KBM-7 (cell line): ENCODE measurements around the gene CAMSAP3.

Experiments used
- DNase-seq: peaks from one replicate; pipeline ENCODE4 v3.0.0-alpha.2; 2015
- in situ Hi-C: fragments of 300-500 bp; cut with MboI; formaldehyde crosslinking; loops from 2 replicates; pipeline ENCODE4 v1.14.3; 2020; ENCODE audit warnings: low sequenced_read_pairs, low pct_unique_long_range_greater_than_20kb, mixed read lengths

The CAMSAP3 gene

DNA sequence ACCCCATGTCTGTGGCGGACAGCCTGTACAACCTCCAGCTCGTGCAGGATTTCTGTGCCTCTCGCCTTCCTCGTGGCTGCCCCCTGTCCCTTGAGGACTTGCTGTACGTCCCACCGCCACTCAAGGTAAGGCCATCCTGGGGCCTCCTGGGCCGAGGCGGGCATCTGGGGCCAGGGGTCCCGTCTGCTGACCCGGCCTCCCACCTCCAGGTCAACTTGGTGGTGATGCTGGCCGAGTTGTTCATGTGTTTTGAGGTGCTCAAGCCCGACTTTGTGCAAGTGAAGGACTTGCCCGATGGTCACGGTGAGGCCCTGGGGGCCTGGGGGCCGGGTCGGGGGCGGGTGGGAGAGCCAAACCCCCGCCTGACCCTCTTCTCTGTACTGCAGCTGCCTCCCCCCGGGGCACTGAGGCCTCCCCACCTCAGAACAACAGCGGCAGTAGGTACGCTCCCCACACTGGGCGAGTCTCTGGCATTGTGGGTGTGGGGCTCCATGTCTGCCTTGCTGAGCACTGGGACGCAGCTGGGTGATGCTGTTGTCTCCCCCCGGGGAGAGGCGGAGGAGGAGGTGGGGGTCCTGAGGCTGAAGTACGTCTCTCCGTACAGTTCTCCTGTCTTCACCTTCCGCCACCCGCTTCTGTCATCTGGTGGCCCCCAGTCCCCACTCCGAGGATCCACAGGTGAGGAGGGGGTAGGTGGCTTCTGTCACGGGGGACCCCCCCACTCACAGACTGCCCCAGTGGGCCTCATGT lies 15.0 kb downstream of the CAMSAP3 start:
- in situ Hi-C loops = no loop called here
- no peak for DNase-seq

DNA sequence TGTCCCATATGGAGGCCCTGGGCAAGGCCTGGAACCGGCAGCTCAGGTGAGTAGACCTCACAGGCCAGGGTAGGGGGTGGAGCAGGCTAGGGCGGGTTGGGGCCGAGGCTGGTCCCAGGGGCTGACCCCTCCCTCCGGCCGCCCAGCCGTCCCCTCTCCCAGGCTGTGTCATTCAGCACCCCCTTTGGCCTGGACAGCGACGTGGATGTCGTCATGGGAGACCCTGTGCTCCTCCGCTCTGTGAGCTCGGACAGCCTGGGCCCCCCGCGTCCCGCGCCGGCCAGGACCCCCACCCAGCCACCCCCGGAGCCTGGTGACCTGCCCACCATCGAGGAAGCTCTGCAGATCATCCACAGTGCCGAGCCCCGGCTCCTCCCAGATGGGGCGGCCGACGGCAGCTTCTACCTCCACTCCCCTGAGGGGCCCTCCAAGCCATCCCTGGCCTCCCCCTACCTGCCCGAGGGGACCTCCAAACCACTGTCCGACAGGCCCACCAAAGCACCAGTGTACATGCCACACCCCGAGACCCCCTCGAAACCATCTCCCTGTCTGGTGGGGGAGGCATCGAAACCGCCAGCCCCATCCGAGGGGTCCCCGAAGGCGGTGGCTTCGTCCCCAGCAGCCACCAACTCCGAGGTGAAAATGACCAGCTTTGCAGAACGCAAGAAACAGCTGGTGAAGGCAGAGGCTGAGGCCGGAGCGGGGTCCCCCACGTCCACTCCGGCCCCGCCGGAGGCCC lies 16.0 kb downstream of the CAMSAP3 start:
- DNase-seq = no peak
- in situ Hi-C loops = no loop called here

DNA sequence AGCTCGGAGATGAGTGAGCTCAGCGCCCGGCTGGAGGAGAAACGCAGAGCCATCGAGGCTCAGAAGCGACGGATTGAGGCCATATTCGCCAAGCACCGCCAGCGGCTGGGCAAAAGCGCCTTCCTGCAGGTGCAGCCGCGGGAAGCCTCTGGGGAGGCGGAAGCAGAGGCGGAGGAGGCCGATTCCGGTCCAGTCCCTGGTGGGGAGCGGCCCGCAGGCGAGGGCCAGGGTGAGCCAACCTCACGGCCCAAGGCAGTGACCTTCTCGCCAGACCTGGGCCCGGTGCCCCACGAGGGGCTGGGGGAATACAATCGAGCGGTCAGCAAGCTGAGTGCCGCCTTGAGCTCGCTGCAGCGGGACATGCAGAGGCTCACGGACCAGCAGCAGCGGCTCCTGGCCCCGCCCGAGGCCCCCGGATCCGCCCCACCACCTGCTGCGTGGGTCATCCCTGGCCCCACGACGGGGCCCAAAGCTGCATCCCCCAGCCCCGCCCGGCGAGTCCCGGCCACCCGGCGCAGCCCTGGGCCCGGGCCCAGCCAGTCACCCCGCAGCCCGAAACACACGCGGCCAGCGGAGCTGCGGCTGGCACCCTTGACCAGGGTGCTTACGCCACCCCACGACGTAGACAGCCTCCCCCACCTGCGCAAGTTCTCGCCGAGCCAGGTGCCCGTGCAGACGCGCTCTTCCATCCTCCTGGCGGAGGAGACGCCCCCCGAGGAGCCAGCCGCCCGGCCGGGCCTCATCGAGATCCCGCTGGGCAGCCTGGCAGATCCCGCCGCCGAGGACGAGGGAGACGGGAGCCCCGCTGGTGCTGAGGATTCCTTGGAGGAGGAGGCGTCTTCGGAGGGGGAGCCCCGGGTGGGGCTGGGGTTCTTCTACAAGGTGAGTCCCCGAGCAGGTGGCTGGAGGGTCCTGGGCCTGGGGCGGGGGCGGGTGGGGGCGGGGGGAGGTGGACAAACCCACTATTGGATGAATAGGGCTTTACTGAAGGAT lies 16.9 kb downstream of the CAMSAP3 start:
- in situ Hi-C loops = no loop called here
- DNase-seq = no peak

DNA sequence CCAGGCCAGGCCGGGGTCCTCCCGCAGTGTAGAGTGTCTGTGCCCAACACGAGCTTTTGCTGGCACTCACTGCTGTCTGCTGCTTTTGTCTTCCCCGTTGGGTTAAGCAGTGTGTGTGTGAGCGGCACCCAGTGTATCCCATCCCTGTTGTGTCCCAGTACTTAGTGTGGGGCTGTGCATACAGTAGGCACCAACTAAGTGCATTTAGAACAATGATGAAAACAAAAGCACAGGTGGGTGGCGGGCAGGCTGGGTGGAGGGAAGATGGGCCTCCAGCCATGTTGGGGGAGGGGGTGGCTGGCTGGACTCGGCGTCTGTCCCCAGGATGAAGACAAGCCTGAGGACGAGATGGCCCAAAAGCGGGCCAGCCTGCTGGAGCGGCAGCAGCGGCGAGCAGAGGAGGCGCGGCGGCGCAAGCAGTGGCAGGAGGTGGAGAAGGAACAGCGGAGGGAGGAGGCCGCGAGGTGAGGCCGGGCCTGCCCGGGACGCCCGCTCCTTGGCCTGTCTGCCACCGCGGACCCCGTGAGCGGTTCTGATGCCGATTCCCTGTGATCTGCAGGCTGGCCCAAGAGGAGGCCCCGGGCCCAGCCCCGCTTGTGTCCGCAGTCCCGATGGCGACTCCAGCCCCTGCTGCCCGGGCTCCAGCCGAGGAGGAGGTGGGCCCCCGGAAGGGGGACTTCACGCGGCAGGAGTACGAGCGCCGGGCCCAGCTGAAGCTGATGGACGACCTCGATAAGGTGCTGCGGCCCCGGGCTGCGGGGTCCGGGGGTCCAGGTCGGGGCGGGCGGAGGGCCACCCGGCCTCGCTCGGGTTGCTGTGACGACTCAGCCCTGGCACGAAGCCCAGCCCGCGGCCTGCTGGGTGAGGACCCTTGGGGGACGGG lies 19.4 kb downstream of the CAMSAP3 start:
- in situ Hi-C loops = no loop called here
- DNase-seq = no peak

DNA sequence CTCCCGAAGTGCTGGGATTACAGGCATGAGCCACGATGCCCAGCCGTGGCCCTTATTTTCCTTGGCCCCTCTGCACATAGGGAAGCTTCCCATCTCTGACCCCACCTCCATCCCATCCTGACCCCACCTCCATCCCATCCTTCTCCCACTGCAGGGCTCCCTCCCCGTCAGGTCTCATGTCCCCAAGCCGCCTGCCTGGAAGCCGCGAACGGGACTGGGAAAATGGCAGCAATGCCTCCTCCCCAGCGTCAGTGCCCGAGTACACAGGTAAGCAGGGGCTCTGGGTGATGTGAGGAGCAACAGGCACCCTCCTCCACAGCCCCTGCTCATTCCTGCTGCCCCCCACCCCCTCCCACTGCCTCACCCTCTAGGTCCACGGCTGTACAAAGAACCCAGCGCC lies 21.5 kb downstream of the CAMSAP3 start:
- no peak for DNase-seq
- in situ Hi-C loops = no loop called here

DNA sequence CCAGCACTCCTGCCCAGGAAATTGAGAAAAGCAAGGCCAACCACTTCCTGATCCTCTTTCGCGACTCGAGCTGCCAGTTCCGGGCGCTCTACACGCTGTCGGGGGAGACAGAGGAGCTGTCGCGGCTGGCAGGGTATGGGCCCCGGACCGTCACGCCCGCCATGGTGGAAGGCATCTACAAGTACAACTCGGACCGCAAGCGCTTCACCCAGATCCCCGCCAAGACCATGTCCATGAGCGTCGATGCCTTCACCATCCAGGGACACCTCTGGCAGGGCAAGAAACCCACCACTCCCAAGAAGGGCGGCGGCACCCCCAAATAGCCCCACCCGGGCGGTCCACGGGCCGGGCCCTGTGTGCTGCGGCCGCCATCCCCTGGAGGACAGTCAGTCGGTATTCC lies 22.1 kb downstream of the CAMSAP3 start:
- no peak for DNase-seq
- in situ Hi-C loops = no loop called here

DNA sequence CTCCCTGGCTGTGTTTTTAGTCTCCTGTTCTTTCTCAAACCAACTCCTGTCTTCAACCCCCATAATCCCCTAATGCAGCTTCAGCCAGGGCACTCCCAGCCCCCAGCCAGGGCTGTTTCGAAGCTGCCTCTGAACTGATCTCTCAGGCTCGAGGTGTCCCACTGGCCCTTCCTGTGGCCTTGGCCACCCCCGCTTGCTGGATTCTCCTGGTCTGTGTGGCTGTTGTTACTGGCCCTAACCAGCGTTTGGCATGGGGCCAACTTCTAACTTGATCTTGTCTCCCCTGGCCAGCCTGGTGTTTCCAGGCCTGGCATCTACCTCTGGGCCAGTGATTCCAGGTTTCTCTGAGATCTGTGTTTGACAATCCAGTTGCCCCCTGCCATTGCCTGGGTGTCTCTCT lies 22.7 kb downstream of the CAMSAP3 start:
- DNase-seq = no peak
- in situ Hi-C loops = no loop called here

DNA sequence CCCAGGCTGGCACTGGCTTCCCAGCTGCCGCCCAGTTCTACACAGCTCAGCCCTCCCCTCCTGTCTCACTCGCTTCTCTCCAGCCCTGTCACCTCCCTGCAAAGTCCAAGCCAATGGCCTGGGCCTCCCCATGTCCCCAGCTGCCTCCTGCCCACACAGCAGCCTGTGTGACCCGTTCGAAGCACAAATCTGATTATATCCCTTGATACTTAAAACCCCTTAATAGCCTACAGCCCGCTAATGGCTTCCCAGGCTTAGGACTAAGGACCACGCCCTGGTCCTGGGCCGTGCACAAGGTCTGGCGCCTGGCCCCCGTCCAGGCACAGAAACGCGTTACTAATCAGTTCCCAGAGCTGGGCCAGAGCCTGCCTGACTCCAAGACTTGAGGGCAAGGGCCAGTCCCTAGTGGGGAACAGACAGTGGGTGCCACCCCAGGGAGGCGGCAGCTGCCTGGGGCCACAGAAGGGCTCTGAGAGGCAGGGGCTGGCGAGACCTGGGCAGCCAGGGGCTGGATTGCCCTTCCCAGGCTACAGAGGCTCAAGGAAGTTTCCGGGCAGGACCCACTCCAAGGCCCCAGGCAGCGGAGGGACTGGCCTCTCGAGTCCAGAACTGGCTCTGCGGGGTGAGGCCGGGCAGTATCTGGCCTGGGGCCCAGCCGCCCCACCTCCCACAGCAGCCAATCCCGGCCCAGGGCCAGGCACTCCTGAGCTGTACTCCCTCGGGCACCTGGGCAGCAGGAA lies 23.3 kb downstream of the CAMSAP3 start:
- DNase-seq = no peak
- in situ Hi-C loops = no loop called here

DNA sequence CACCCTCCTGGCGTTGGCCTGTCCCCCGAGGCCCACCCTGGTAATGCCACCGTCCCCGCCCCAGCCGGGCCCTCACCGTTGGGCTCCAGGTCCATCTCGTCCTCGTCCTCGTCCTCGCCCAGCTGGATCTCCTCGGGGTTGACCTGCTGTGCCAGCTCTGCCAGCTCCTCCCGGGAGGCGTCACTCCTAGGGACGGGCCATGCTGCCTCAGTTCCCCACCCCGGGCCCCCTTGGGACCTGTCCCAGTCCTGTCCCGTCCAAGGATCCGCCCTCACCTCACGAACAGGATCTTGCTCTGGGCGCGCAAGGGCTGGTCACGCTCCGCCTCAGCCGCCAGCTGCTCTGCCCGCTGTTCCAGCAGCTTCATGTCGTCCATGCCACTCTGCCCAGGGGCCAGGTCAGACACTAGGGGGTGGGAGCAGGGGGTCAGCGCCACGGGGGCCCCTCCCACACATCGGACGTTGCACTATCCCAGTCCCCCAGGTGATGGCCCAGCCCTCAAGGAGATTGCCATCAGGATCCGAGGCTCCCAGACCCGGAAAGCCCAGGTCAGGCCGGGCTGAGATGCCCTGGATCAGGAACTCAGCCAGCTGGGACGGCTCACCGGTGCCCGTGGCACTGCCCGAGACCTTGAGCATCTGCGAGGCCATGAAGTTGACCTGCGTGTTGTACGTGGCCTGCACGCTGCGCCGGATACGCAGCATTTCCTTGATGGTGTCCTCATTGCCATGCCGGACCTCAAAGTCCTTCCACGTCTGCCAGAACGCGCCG lies 24.2 kb downstream of the CAMSAP3 start:
- no peak for DNase-seq
- in situ Hi-C loops = no loop called here

DNA sequence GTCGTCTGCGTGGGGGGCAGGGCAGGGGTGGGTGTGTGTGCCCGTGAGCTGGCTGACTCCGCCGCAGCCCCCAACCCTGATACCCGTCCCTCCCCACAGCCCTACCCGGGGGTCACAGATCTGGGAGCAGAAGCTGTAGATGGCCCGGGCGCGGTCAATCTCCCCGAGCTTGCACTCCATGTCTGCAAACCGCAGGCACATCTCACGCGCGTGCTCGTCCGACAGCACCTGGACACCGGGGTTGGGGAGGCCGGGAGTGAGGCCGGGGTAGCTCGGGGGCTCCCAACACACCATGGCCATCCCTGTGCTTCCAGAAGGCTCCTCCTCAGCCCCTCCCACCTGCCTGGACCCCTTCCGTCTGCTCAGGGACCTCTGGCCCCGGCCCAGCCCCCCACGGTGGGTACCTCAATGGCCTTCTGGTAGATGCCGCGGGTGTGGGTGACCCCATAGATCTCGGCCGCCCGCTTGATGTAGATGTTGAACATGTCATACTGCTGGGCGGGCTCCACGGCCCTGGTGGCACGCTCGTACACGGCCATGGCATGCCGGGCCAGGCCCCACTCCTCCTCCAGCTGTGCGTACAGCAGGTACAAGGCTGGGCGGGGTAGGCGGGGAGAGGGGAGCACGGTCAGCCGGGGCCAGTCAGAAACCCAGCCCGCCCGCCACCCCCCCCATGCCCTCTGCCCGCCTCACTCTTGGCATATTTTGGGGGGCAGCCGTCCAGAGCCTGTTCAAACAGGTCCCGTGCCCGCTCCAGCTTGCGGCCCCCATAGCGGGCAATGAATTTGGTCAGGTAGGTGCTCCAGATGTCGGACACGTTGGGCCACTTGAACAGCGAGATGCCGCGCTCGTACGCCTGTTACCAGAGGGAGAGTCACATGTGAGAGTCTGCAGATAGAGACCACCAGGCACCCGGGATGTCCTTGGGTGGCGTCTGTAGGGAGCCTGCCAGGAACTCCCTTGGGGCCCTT lies 25.1 kb downstream of the CAMSAP3 start:
- in situ Hi-C loops = no loop called here
- DNase-seq = no peak

DNA sequence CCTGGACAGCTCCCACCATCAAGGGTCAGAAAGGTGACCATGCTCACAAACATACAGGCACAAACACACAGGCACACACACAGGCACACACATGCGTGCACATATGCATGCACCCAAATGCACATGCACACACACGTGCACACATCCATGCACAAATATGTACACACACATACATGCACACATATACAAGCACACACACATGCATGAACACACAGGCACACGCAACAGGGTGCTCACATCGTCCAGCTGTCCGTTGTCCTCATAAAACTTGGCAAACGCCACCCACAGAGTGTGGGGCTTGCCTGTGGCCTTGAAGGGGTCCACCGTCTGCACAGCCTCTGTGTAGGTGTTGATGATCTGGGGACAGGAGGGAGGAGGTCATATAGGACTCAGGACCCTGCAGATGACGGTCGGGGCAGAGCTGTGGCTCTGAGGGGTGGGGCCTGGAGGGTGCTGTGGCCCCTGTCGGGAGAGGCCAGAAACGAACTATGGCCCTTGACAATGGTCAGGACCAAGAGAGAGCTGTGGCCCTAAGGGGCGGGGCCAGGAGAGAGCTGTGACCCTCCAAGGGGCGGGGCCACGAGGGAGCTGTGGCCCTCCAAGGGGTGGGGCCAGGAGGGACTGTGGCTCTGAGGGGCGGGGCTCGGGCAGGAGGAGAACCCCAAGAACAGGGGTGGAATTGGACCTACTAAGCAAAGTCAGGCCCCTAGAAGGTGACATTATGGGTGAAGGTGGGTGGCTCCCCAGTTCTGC lies 27.4 kb downstream of the CAMSAP3 start:
- in situ Hi-C loops = no loop called here

DNA sequence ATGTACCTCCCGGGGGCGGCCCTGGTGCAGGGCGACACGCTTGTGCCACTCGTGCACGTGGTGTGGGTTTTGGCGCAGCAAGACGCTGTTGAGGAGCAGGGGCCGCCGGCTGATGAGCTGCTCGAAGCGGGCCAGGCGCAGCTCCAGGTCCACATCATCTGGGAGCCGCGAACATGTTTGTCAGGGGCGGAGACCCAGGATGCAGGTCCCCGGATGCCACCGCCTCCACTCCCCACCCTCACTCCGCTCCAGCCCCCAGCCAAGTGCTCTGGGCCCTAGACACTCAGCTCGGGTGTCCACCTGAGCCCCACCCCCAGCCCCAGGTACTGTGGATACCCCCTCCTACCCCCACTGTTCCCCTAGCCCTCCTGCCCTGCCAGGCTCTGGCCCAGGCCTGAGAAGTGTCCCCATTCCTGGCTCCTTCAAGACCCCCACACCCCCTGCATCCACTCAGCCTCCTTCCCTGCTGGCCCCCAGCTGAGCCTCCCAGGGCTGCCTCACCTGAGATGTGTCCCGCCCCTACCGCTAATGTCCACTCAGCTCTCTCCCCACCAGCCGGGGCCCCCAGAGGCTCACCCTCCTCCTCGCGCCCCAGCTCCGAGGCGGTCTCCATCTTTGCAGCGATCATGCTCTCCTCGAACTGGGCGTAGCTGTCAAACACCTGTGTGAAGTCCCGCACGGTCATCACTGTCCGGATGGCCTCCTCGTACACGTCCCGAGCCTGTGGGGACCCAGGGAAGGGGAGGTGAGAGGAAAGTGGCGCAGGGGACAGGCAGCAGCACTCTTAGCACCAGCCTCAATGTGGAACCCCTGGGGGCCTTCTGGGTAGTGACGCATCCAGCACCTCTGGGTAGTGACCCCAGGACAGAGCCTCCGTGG lies 28.3 kb downstream of the CAMSAP3 start:
- no peak for DNase-seq
- in situ Hi-C loops = no loop called here

More for the DNA sequence above, 27.4 kb downstream of the CAMSAP3 start:
- DNase-seq = no peak

DNA sequence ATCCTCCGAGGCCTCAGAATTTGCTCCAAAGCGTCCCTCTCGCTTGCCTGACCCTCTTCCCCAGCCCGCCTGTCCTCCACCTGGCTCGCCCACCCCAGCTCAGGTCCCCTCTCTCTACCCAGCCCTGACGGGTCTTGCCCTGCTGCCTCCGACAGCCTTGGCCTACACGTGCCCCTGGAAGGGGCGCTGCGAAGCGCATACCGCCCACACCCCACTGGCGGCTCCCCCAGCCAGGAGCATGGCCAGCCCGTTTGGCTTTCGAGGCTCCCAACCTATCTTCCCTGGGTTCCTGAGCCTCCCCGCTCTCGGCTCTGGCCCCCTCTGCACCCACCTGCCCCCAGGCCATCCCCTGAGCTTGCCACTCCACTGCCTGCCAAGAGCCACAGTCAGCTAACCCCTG lies 29.1 kb downstream of the CAMSAP3 start:
- in situ Hi-C loops = no loop called here
- DNase-seq = no peak

DNA sequence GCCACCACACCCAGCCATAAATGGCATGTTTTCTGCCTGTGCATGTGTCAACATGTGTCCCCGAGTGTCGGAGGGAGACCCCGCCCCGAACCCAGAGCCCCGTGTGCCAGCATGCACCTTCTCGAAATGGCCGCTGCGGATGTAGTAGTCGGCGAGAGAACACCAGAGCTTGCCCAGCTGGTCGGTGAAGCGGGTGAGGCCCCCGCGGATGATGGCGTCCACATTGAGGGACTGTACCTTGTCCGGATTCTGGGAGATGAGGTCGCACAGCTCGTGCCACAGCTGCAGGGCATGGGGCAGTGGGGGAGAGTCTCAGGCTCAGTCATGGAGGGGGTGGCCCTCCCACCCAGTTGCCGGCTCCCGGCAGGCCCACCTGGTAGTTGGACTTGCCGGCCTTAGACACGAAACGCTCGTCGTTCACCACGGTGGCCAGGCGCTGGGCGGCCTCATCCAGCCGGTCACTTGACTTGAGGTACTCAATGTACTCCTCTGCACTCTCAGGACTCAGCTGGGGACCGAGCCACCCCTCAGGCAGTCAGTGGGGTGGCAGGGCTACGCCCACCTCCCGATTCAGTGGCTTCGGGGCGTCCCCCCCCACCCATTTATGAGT lies 30.2 kb downstream of the CAMSAP3 start:
- no peak for DNase-seq
- in situ Hi-C loops = no loop called here
